GM19438 (cell line): ENCODE results near the gene SAYSD1.
"Not testable (repeated sequence)": the region's sequence is repeated elsewhere in the genome, so short reads cannot be mapped to it uniquely, and the experiment has no call there.

Experiments
- ATAC-seq: cut with Tn5 transposase; IDR thresholded peaks from one replicate; pipeline ENCODE4 v1.9.1; 2021; ENCODE audit warnings: low read depth; ENCODE audit not compliant: unreplicated experiment

Gene SAYSD1

DNA sequence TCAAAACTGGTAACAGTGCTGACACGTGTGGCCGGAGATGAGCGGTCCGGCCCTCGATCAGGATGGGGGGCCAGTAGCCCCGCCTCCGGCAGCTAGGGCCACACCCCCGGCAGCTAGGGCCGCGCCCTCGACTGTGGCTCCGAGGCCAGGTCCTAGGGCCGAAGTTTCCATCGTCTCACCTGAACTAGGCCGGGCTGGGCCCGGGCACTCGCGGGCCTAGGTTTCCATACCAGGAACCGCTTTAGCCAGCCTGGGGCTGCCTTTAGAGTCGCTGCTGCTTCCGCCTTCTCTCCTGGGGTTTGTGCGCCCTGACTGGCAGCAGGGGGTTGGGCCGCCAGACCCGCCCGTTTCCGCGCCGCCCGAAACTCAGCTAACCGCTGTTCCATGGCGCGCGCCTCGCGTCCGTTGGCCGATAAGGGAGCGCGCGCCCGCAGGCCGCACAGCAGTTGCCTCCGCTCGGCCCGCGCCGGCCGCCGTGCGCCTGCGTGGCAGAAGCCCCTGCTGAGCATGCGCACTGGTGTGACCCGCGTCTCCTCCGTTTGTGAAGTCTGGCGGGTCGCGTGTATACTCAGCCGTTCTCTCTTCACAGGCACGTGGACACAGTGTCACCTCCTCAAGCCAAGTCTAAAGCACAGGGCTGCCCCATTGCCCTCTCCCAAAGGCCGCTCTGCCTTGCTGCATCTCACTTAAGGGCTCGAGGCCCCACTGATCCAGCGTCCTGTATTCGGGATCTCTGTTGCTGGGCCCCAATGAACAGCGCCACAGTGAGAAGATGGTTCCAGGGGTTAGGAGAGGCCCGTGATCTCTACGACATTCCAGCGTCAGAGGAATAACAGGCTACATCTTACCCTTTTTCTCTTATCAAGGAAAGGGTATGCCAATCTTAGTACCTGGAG, at the start of gene SAYSD1:
TSS of gene SAYSD1 (minus strand) at position 483 of the 896 bp plus-strand sequence. CDS start at position 386, 97 bp downstream.
- ATAC-seq = peak; percentile 93

- no peak for ATAC-seq
Observed at GRCh38 chr6:39157511-39157910, 42.5 kb upstream of the SAYSD1 start.

- ATAC-seq = no peak
Observed at GRCh38 chr6:39156801-39157200, 41.8 kb upstream of the SAYSD1 start.

- ATAC-seq = no peak
Observed at GRCh38 chr6:39154705-39155104, 39.7 kb upstream of the SAYSD1 start.

GRCh38 chr6:39153766-39154397, 38.9 kb upstream of the SAYSD1 start:
- ATAC-seq = no peak

- ATAC-seq = no peak
Observed at GRCh38 chr6:39152262-39152661, 37.3 kb upstream of the SAYSD1 start.

DNA sequence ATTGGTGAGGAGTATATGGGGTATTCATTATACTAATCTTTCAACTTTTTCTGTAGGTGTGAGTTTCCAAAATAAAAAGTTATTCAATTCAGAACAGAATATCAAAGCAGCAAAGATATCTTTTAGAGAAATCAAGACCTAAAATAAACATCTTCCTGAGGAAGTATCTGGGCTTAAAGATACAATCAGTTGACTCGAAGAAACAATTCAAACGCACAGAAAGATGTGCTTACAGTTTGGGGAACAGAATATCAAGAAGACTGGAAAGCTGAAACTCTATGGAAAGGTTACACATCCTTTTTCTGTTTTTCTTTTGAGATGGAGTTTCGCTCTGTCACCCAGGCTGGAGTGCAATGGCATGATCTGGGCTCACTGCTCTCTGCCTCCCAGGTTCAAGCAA, 36.2 kb upstream of the SAYSD1 start:
- no peak for ATAC-seq

DNA sequence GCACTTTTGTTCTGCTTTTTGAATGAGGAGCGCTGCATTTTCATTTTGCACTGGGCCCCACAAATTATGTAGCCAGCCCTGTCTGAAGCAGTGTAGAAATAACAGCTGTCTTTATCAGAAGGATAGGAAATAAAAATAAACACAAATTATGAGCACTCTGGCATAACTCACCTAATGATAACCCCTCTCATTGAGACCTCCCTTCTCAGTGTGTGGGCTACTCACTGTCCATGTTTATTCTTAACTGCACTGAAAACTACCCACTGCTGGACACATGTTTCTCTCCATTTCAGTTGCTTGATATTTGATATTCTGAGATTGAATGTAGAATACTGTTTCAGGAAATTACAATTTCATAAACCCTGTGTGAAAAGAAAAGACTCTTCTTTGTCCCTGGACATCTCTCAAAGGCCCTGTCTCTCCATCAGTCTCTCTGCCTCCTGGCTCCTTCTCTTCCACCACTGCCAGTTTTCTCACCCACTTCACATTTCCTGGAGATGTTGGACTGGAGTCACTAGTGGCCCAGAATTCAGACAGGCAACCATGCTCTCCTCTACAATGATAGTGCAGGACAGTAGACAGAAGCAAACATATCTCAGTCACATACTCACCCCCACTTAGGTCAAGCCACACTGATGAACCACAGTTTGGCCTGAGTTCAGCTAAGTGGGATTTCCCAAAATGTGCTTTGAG, 29.6 kb upstream of the SAYSD1 start:
- no peak for ATAC-seq

DNA sequence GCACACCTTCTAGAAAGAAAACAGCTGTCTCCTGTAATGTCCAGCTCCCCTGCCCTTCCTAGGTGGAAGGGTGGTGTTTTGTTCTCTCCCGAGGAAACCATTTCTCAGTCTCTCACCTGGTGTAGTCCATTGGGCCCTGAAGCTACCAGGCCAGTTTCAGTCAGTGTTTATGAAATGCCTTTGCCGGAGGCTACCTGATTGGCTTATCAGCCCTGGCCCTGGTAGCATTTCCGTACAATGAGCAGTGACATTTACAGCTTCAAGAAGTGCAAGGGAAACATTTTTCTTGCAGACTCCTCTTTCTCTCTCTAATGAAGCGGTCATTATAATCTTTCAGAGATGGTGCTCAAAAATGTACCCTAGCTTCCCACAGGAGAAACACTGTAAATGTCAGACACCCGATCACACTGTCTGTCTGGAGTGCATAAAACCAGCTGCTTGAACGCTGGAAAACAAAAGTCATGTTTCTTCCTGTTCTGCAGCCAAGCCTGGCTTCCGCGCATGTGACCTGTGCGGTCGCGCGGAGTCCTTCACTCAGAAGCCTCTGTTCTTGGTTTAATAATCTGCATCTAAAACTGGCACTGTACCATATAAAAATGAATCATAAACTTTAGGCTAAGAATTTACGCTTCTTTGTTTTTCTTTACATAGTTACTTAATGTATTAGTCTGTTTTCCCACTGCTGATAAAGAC, 28.4 kb upstream of the SAYSD1 start:
- no peak for ATAC-seq

DNA sequence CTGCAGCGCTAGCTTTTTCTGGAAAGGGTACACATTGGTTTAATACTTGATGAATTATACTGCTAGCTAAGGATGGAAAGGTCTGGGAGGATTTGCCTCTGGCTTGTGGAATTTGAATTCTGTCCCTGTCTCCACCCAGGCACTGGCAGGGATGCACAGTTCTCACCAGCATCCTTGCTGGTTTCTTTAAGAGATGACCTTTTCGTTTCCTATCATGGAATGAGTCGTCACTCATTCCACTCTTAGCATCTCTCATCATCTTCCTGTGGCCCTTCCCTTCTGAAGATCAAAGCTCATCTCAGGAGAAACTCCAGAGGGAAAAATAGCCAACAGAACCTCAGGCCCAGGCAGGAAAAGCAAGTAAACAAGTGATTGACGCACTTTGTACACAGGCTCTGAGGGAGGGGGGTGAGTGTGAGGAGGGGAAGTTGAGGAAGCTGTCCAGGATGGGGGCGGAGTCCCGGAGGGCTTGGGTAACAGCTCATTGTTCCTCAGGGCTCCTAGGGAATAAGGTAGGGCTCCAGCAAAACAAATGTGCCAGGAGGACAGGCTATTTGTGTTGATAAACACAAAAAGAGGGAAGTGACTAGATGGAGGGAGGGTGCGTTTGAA, 25.7 kb upstream of the SAYSD1 start:
- no peak for ATAC-seq

GRCh38 chr6:39137245-39137644, 22.3 kb upstream of the SAYSD1 start:
- no peak for ATAC-seq

- not testable (repeated sequence) for ATAC-seq
Observed at GRCh38 chr6:39136207-39136606, 21.2 kb upstream of the SAYSD1 start.

DNA sequence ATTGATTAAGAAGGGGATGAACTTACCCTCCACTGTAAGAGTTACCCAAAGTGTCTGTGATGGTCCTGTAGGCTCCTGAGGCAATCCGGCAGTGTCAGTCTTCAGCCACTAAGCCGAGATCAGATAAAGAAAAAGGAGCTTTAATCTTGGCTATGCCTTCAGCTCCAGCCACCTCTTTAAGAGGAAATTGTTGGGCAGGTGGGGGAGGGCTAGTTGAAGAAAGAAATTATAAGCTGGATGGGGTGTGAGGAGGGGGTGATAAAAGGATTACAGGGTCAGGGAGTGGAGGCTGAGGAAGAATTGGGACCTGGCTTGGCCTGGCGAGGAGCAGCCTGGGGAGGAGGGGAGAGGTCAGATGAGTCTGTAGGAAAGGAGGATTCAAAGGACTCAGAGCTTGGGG, 19.8 kb upstream of the SAYSD1 start:
- not testable (repeated sequence) for ATAC-seq

DNA sequence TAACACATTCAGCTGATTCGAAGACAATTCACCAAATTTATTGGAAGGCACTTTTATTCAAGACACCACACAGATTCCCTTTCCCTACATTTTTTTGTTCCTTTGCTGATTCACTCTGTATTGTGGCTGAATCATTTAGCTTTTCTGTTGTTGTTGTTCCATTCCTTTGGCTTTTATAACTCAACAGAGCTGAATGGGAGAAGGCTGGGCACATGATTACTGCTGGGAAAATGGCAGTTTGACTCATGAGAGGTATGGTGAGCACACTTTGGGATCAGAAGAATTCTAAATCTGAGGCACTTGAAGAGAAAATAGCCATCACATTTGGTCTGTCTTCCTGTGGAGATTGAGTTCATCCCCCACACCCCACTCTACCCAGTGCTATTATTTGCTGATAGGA, 15.7 kb upstream of the SAYSD1 start:
- no peak for ATAC-seq

DNA sequence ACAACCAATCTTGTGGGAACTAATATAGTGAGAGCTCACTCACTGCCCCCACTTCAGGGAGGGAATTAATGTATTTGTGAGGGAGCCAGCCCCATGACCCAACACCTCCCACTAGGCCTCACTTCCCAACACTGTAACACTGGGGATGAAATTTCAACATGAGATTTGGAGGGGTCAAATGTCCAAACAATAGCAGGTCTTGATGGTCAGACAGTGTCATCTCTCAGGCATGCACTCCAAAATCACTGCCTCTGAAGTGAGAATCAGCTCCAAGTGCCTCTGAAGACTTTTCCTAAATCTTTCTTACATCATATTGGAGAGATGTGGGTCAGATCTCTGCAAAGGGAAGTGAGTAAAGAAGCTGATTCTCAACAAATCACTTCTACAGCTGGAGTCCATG, 13.8 kb upstream of the SAYSD1 start:
- ATAC-seq = no peak

GRCh38 chr6:39128106-39128505, 13.1 kb upstream of the SAYSD1 start:
- no peak for ATAC-seq

GRCh38 chr6:39124114-39124513, 9.1 kb upstream of the SAYSD1 start:
- ATAC-seq = no peak

DNA sequence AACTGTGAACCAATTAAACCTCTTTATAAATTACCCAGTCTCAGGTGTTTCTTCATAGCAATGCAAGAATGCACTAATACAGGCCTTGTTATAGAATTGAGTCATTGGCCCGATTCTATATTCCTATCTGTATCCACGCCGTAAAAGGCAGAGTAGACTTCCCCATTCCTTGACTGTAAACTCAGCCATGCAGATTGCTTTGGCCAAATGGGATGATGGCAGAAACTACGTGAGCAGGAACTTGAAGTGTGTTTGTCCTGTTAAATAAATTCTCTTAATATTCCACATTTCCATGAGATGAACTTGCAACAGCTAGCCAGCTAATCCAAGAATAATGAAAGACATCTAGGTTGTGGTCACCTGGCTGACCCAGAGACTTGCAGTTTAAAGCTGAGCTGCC, 3.9 kb upstream of the SAYSD1 start:
- ATAC-seq = no peak

DNA sequence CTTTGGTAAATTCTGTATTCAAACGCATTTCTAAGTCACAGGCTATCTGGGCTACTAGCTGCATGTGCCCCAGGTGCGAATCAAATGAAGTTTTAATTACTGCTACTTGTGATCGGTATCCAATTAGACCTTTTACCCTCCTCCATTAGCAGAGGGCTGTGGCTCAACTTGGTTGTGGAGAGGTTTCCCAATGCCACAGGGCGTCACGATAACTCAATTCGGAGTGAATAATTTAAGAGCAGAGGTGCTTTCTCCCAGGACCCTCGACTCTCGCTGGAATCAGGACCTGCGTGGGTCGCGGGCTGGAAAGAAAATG, 640 bp downstream of the SAYSD1 start:
- ATAC-seq = peak; percentile 19

- no peak for ATAC-seq
Observed at GRCh38 chr6:39113788-39114187, 1.2 kb downstream of the SAYSD1 start.

DNA sequence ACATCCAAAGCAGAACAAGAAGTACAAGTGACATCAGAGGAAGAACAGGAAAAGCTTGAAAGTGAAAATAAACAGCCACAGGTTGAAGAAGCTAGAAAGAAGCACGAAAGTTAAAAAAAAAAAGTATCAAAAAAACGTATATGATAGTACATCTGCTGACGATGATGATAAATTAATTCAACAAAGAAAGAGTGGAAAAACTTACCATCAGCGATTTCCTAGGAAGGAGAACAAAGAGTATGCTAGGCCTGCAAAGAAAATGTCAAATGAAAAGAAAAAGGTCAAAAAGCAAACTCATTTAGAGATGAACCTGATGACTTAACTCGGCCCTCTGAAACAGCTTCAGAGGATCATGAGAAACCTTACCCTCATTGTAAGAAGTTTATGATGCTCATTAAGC, 3.7 kb downstream of the SAYSD1 start:
- no peak for ATAC-seq
